WI38 (cell line): Measurements from ENCODE around the gene MIA3.
"Not testable (repeated sequence)": the region's sequence is repeated elsewhere in the genome, so short reads cannot be mapped to it uniquely, and the experiment has no call there.

Experiments
- H3K4me3 ChIP-seq: 2 replicates; pipeline ENCODE4 v1.5.1; 2011; ENCODE audit warnings: low read depth, mild to moderate bottlenecking, control low read depth, low read length
- TF ChIP-seq, protein P1 (sequence below): IDR thresholded peaks from 2 replicates; pipeline ENCODE4 v1.5.1; 2012; ENCODE audit warnings: low read depth, mild to moderate bottlenecking, control low read depth, low read length

Gene MIA3

DNA sequence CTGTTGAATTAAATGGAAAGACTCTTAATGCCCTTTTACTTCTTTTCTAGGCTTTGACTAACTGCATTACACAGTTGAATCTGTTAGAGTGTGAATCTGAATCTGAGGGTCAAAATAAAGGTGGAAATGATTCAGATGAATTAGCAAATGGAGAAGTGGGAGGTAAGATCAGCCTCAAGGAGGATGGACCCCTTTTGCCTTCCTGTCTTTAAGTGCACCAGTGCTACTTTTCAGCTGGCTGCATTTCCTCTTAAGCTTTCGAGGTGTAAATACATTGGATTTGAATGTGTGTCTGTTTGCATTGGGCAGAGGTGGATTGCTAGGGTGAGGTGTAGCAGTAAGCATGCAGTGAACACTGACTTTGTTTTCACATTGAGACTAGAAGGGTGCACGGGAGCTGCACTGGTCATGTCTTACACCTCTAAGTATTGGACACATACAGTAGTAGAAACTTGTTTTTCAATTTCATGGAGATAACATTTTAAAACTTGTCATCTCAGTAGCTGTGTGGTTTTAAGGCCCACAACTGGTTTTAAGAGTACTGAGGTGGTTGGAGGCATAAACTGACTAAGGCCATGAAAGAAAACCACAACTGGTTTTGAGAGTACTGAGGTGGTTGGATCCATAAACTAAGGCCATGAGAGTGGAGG is 35.4 kb downstream of the MIA3 start:
- no peak overlapping the region for H3K4me3 ChIP-seq
- TF ChIP-seq, protein P1, sequence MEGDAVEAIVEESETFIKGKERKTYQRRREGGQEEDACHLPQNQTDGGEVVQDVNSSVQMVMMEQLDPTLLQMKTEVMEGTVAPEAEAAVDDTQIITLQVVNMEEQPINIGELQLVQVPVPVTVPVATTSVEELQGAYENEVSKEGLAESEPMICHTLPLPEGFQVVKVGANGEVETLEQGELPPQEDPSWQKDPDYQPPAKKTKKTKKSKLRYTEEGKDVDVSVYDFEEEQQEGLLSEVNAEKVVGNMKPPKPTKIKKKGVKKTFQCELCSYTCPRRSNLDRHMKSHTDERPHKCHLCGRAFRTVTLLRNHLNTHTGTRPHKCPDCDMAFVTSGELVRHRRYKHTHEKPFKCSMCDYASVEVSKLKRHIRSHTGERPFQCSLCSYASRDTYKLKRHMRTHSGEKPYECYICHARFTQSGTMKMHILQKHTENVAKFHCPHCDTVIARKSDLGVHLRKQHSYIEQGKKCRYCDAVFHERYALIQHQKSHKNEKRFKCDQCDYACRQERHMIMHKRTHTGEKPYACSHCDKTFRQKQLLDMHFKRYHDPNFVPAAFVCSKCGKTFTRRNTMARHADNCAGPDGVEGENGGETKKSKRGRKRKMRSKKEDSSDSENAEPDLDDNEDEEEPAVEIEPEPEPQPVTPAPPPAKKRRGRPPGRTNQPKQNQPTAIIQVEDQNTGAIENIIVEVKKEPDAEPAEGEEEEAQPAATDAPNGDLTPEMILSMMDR: no peak

DNA sequence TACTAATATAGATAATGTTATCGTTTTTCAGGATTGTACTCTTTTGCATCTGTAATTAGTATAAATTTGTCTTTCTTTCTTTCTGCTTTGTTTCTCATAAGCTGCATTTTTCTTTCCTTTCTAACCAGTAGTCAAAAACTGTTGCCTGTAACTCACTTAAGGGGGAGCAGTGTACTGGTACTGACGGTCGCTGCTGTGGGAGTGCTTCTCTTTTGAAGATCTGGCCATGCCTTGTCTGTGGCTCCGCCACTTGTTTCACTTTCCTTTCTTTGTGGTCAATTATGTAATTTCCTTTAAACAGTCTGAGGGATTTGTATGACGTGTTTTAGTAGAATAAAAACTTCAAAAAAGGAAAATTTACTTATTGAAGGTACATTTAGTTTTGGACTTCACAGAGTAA is 37.0 kb downstream of the MIA3 start:
- TF ChIP-seq, protein P1: no peak
- no peak overlapping the region for H3K4me3 ChIP-seq

DNA sequence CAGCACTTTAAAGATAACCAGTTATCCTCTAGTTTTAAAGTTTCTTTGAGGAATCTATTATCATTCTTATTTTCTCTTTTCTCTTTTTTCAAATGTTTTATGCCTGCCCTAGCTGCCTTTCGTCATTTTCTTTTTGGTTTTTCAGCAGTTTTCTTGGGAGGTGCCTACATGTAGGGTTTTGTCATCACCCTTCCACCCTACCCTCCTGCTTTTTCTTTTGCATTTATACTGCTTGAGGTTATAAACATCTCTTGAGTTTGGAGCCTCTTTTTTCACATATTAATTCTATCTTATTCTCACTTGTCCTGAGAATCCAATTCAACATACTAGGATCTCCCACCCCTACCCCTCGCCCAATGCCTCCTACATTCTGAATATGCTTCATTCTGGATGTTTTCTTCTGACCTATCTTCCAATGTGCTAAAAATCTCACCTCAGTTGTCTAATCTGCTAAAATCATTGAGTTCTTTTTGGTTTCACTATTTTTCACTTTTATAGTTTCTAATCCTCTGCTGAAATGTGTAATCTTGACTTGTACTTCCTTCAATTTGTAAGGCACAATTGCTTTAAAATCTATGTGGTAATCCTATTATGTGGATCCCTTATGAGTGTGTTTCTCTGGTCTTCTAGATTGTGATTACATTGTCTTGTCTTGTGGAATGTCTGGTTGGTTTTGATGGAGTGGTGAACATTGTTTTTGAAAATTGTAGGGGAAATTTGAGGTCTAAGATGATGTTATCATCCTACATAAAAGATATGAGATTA is 38.7 kb downstream of the MIA3 start:
- no peak overlapping the region for H3K4me3 ChIP-seq
- TF ChIP-seq, protein P1: no peak

DNA sequence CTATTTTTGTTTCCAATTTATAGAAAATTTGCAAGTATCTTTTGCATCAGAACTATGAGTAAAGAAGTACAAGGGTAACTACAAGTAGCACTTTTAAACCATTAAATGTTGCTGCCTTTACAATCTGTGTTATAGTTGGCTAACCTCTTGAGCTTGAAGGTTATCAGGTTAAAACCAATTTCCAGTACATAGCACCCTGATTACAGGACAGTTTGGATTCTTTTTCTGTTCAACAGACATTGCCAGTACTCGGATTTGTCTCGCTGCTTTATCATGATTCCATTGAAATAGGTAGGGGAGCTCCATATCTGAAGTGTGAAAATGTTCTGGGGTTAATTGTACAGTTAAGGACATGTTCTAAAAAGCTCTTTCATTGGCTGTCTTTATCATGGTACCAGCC is 40.0 kb downstream of the MIA3 start:
- no peak overlapping the region for H3K4me3 ChIP-seq
- TF ChIP-seq, protein P1: no peak

DNA sequence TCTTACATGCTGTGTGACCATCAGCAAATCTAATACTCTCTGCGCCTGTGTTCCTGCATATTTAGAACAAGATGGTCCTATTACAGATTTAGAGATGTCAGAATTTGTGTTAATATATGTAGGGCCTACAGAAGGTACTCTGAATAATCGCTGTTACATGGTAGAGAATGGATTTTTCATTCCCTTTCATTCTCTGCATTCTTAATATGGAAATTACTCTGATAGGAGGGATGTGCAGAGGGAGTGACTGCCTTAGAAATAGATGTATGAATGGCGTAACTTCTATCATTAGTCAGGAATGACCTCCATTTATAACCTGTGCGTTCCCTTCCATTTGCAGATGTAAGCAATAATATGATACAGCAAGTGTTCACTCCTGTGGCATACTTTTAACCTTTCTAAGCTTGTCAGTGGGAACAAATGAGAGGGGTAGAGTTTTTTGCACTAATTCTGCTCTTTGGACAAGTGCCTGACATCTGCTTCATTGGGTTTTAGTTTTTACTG is 45.6 kb downstream of the MIA3 start:
- no peak overlapping the region for H3K4me3 ChIP-seq
- TF ChIP-seq, protein P1: no peak

DNA sequence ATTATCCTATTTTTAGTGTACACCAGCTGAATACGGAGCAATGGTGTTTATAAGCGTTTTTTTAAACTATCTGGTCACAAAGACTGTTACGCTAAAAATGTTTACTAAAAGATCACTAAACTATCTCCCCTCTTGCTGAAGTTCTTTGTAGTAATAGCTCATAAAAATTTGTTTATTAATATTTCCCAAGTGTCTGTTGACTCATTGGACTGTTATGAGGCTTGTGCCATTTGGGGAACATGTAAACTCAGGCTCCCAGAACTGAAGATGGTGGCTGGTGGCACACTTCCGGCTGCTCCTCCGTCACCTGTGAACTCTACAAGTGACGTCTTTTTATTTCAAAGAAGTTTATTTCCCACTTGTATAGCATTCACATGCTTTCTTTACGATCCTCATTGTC is 48.1 kb downstream of the MIA3 start:
- H3K4me3 ChIP-seq: no peak overlapping the region
- TF ChIP-seq, protein P1: no peak

DNA sequence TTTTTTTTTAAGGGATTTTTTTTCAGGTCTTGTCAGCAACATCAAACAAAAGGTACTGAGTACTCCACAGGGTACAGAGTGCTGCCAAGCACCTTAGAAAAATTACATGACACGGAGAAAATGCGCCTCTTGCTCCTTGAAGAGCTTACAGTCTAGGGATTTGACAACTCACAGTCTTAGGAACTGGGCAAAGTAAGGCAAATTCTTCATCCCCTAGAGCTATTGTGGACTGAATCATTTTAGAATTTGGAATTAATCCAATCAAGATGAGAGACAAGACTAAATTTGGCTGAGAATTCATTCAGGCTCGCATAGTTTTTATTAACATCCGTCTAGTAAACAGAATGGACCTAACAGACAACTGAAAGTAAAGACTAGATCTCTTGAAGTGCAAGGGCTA is 50.3 kb downstream of the MIA3 start:
- H3K4me3 ChIP-seq: not testable (repeated sequence)

DNA sequence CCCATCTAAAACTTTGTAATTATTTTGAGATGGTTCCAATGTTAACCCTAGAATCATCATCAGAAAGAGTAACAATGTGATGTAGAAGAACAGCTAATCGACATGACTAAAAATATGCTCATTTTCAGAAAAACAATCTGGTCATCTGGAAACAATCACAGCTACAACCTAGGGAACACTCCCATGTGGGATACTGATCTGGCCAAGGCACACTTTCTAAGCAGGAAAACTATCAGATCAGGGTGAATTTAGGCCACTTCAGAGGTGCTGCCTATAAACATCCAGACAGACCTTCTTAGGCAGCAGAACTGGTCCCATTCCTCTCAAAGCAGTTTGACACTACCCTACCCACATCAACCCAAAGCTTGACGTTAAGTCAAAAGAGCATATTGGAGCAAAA is 51.2 kb downstream of the MIA3 start:
- H3K4me3 ChIP-seq: not testable (repeated sequence)
